ENCODE measurements around the gene CREBL2. TPM values are rescaled to one million over a fixed set of nuclear protein-coding genes. Genes with fewer than 3 reads are reported as not detected.

Gene CREBL2
- total and polyA plus RNA-seq, 2 of the 13 experiments (the other 11 are each of a cell fraction or from before 2014, with no cell fraction given): 6.9 to 8.4 TPM

DNA sequence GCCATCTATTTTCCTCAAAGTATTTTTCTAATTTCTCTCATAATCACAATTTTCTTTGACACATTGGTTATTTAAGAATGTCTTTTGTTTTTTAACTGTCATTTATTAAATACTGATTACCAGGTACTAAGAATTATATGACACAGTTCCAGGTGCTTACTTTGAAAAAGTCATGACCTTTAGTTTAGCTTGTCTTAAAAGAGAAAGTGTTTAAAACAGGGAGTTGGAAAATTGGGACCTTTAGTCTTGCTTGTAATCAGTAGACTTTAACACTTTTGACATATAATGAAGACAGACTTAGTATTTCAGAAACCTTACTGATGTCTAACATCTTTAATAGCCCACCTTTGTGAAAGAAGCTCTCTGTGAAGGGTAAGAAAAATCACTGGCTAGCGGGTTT is 19.2 kb downstream of the CREBL2 start:
- intact Hi-C loops (cut with micrococcal nuclease; ENCODE audit: unreplicated experiment): no loop called here
- FAIRE-seq: no peak
- no peaks in the 10 kb centered on the region for H4K20me1 ChIP-seq (ENCODE audit: insufficient read depth, low read length)
- H2AFZ ChIP-seq (ENCODE audit: low read length): no peak overlapping the region
- H3K4me3 ChIP-seq (replicated peaks in 1 of 3; ENCODE audit: insufficient read depth in 1 of 3, low read depth in 2 of 3, low read length in 3 of 3): no peak overlapping the region
- in situ Hi-C loops (cut with HindIII; ENCODE audit: extremely low pct_ligation_motif_present, low pct_unique_long_range_greater_than_20kb): no loop called here
- no peak overlapping the region for H3K27ac ChIP-seq (ENCODE audit: extremely low read length, insufficient read depth, low read length)
- H3K4me1 ChIP-seq (ENCODE audit: insufficient read depth, low read length): peaks cover 13% of the 10 kb centered on the region; the same call in 1 of the 2 replicates
- DNase-seq (ENCODE audit: low spot score): no peak
- H3K27me3 ChIP-seq (ENCODE audit: control insufficient read depth in 1 of 2, insufficient read depth in 2 of 2, low read length in 2 of 2): no peaks in the 10 kb centered on the region
- H3K4me2 ChIP-seq (ENCODE audit: low read depth, low read length): no peak overlapping the region
- ChIA-PET POLR2A (no interaction called here), CTCF (ENCODE audit: low intra/inter-chr PET ratio, low total read pairs) (no interaction called here)
- ATAC-seq: no peak
- WGBS (ENCODE audit: low lambda C conversion rate): 100% methylated on average over 1 of the region's 1 CpG
- H3K79me2 ChIP-seq (ENCODE audit: insufficient read depth, low read length): peaks cover 18% of the 10 kb centered on the region
- no TSS peak for BruUV-seq (replicated peaks)
- peaks cover 4 to 11% of the 10 kb centered on the region in 2 experiments; a peak in 4 of 5 replicates for H3K36me3 ChIP-seq (replicated peaks in 1 of 2; ENCODE audit: control insufficient read depth in 1 of 2, insufficient read depth in 2 of 2, low read length in 2 of 2)
- TF ChIP-seq KLF13 (CRISPR knock-in tag; IDR thresholded peaks at IDR 0.05): no peak
- TF ChIP-seq, protein P1, sequence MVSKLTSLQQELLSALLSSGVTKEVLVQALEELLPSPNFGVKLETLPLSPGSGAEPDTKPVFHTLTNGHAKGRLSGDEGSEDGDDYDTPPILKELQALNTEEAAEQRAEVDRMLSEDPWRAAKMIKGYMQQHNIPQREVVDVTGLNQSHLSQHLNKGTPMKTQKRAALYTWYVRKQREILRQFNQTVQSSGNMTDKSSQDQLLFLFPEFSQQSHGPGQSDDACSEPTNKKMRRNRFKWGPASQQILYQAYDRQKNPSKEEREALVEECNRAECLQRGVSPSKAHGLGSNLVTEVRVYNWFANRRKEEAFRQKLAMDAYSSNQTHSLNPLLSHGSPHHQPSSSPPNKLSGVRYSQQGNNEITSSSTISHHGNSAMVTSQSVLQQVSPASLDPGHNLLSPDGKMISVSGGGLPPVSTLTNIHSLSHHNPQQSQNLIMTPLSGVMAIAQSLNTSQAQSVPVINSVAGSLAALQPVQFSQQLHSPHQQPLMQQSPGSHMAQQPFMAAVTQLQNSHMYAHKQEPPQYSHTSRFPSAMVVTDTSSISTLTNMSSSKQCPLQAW (CRISPR knock-in tag; IDR thresholded peaks at IDR 0.05): no peak
- TF ChIP-seq, protein P2, sequence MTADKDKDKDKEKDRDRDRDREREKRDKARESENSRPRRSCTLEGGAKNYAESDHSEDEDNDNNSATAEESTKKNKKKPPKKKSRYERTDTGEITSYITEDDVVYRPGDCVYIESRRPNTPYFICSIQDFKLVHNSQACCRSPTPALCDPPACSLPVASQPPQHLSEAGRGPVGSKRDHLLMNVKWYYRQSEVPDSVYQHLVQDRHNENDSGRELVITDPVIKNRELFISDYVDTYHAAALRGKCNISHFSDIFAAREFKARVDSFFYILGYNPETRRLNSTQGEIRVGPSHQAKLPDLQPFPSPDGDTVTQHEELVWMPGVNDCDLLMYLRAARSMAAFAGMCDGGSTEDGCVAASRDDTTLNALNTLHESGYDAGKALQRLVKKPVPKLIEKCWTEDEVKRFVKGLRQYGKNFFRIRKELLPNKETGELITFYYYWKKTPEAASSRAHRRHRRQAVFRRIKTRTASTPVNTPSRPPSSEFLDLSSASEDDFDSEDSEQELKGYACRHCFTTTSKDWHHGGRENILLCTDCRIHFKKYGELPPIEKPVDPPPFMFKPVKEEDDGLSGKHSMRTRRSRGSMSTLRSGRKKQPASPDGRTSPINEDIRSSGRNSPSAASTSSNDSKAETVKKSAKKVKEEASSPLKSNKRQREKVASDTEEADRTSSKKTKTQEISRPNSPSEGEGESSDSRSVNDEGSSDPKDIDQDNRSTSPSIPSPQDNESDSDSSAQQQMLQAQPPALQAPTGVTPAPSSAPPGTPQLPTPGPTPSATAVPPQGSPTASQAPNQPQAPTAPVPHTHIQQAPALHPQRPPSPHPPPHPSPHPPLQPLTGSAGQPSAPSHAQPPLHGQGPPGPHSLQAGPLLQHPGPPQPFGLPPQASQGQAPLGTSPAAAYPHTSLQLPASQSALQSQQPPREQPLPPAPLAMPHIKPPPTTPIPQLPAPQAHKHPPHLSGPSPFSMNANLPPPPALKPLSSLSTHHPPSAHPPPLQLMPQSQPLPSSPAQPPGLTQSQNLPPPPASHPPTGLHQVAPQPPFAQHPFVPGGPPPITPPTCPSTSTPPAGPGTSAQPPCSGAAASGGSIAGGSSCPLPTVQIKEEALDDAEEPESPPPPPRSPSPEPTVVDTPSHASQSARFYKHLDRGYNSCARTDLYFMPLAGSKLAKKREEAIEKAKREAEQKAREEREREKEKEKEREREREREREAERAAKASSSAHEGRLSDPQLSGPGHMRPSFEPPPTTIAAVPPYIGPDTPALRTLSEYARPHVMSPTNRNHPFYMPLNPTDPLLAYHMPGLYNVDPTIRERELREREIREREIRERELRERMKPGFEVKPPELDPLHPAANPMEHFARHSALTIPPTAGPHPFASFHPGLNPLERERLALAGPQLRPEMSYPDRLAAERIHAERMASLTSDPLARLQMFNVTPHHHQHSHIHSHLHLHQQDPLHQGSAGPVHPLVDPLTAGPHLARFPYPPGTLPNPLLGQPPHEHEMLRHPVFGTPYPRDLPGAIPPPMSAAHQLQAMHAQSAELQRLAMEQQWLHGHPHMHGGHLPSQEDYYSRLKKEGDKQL (CRISPR knock-in tag; IDR thresholded peaks at IDR 0.05; ENCODE audit: low read depth): no peak
- no peak for TF ChIP-seq ZBTB7A (CRISPR knock-in tag; IDR thresholded peaks at IDR 0.05)
- TF ChIP-seq, protein P3, sequence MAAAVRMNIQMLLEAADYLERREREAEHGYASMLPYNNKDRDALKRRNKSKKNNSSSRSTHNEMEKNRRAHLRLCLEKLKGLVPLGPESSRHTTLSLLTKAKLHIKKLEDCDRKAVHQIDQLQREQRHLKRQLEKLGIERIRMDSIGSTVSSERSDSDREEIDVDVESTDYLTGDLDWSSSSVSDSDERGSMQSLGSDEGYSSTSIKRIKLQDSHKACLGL (CRISPR knock-in tag; IDR thresholded peaks at IDR 0.05): no peak
- TF ChIP-seq NCOA2 (CRISPR knock-in tag; IDR thresholded peaks at IDR 0.05): no peak
- no peak for TF ChIP-seq HCFC1 (IDR thresholded peaks at IDR 0.05; ENCODE audit: low read depth, low read length)
- no peak for TF ChIP-seq WIZ (CRISPR knock-in tag; IDR thresholded peaks at IDR 0.05)
- H3K9ac ChIP-seq (ENCODE audit: insufficient read depth, low read depth, low read length): no peak overlapping the region
- no peaks in the 10 kb centered on the region for H3K9me3 ChIP-seq (ENCODE audit: low read length)

All from HepG2 (cell line).